Measurements from ENCODE around the gene ORMDL1. TPM values are rescaled to one million over a fixed set of nuclear protein-coding genes. Genes with fewer than 3 reads are reported as not detected.
A peak's percentile ranks its signal among the peaks of the same experiment; 100 is the strongest.

ORMDL1 gene
- total and polyA plus RNA-seq, 2 of the 13 experiments (the other 11 are each of a cell fraction or from before 2014, with no cell fraction given) = 67.5 to 160 TPM

DNA sequence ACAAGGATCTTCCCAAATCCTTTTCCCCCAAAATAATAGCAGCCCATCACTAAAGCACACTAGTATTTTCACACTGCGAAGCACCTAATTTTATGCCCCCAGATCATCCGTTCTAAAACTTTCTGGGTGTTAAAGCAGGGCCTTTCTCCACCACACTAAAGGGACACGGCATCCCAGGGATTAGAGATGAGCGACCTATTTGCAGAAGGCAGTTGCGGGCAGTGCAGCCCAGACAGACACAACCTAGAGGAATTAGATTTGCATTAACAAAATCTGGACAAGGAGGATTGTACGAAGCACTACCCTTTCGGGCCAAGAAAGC lies 21.9 kb downstream of the ORMDL1 start (continued):
- TF ChIP-seq, protein P1, sequence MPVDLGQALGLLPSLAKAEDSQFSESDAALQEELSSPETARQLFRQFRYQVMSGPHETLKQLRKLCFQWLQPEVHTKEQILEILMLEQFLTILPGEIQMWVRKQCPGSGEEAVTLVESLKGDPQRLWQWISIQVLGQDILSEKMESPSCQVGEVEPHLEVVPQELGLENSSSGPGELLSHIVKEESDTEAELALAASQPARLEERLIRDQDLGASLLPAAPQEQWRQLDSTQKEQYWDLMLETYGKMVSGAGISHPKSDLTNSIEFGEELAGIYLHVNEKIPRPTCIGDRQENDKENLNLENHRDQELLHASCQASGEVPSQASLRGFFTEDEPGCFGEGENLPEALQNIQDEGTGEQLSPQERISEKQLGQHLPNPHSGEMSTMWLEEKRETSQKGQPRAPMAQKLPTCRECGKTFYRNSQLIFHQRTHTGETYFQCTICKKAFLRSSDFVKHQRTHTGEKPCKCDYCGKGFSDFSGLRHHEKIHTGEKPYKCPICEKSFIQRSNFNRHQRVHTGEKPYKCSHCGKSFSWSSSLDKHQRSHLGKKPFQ (CRISPR knock-in tag; IDR thresholded peaks at IDR 0.05; ENCODE audit: insufficient replicate concordance) = no peak
- no peak for TF ChIP-seq NFE2L1 (CRISPR knock-in tag; IDR thresholded peaks at IDR 0.05; ENCODE audit: borderline replicate concordance)
- TF ChIP-seq EP300 (IDR thresholded peaks at IDR 0.05; ENCODE audit: low read depth in 2 of 2, low read length in 2 of 2) = no peak
- peak; percentile 32; the same call in 1 of the 2 replicates for TF ChIP-seq EP300 (CRISPR knock-in tag; IDR thresholded peaks at IDR 0.05; ENCODE audit: borderline replicate concordance)
- TF ChIP-seq RBFOX2 (IDR thresholded peaks at IDR 0.05; ENCODE audit: low read depth, low read length) = no peak
- no peak for TF ChIP-seq HMGXB4 (CRISPR knock-in tag; IDR thresholded peaks at IDR 0.05; ENCODE audit: borderline replicate concordance in 1 of 2, low read depth in 1 of 2)
- no peak for TF ChIP-seq ZNF362 (CRISPR knock-in tag; IDR thresholded peaks at IDR 0.05; ENCODE audit: borderline replicate concordance)
- TF ChIP-seq ZMAT3 (CRISPR knock-in tag; conservative IDR thresholded peaks at IDR 0.05) = peak; percentile 7; the same call in 1 of the 2 replicates
- no peak for TF ChIP-seq ELF1 (CRISPR knock-in tag; IDR thresholded peaks at IDR 0.05)
- no peak for TF ChIP-seq SKI (IDR thresholded peaks at IDR 0.05; ENCODE audit: partially characterized antibody)
- TF ChIP-seq FOXK1 (CRISPR knock-in tag; IDR thresholded peaks at IDR 0.05; ENCODE audit: borderline replicate concordance, low read depth) = peak; percentile 13; the same call in 1 of the 2 replicates
- peak; percentile 50; the same call in 1 of the 2 replicates for TF ChIP-seq MYNN (CRISPR knock-in tag; IDR thresholded peaks at IDR 0.05; ENCODE audit: low read depth)
- TF ChIP-seq SNAI1 (CRISPR knock-in tag; IDR thresholded peaks at IDR 0.05; ENCODE audit: borderline replicate concordance) = 0 out of 2 replicates have a peak, but pooled peaks have one; percentile 65
- TF ChIP-seq ZNF891 (CRISPR knock-in tag; IDR thresholded peaks at IDR 0.05) = no peak
- no peak for TF ChIP-seq KLF6 (CRISPR knock-in tag; IDR thresholded peaks at IDR 0.05)
- no peak for TF ChIP-seq ZNF468 (CRISPR knock-in tag; IDR thresholded peaks at IDR 0.05)
- TF ChIP-seq PBX3 (CRISPR knock-in tag; IDR thresholded peaks at IDR 0.05; ENCODE audit: borderline replicate concordance) = no peak
- peak; percentile 47; the same call in 1 of the 2 replicates for TF ChIP-seq TMF1 (CRISPR knock-in tag; IDR thresholded peaks at IDR 0.05; ENCODE audit: low read depth)
- 0 out of 2 replicates have a peak, but pooled peaks have one; percentile 49 for TF ChIP-seq ZNF816 (CRISPR knock-in tag; IDR thresholded peaks at IDR 0.05; ENCODE audit: borderline replicate concordance)
- no peak for TF ChIP-seq SMAD1 (CRISPR knock-in tag; IDR thresholded peaks at IDR 0.05; ENCODE audit: borderline replicate concordance, low read depth)
- no peak for TF ChIP-seq SP4 (CRISPR knock-in tag; IDR thresholded peaks at IDR 0.05)
